ENCODE measurements around the gene BRD2.

- peak; percentile 85 for TF ChIP-seq CTCF (IDR thresholded peaks at IDR 0.05)
- TF ChIP-seq EZH2 (IDR thresholded peaks at IDR 0.05; ENCODE audit: borderline replicate concordance, insufficient read depth, low read depth, low read length, poor library complexity, severe bottlenecking), result no peak
Observed at GRCh38 chr6:33014841-33015634, 46.6 kb downstream of the BRD2 start.

Measured in B cell (primary cell).